Activated CD4-positive, alpha-beta T cell treated with anti-CD3 and anti-CD28 coated beads for 36 hours (primary cell): ENCODE data around the gene REN. TPM values are rescaled to one million over a fixed set of nuclear protein-coding genes. Genes with fewer than 3 reads are reported as not detected.

ENCODE experiments used
- ATAC-seq: fragments of 200-7000 bp; cut with Tn5 transposase; one replicate; pipeline ENCODE4 v1.10.0; 2021; ENCODE audit warnings: mild to moderate bottlenecking, moderate library complexity
- CTCF ChIA-PET: fragments of 350-600 bp; sonication (Branson Sonifier 250); formaldehyde crosslinking; loops from one replicate; lab custom pipeline; 2021; ENCODE audit warnings: antibody characterized with exemption; lab: Charles Lee
- POLR2A ChIA-PET: fragments of 350-600 bp; sonication (Branson Sonifier 250); formaldehyde crosslinking; loops from one replicate; lab custom pipeline; 2021; ENCODE audit warnings: antibody characterized with exemption, inconsistent platforms; lab: Charles Lee
- DNase-seq: peaks from one replicate; pipeline ENCODE4 v3.0.0-alpha.2; 2020
- H3K27ac Mint-ChIP-seq: one replicate; pipeline ENCODE4 v1.8.0; 2021; ENCODE audit warnings: mixed read lengths
- H3K27me3 Mint-ChIP-seq: one replicate; pipeline ENCODE4 v1.8.0; 2021; ENCODE audit warnings: mixed read lengths
- H3K36me3 Mint-ChIP-seq: one replicate; pipeline ENCODE4 v1.8.0; 2021; ENCODE audit warnings: low read depth, mixed read lengths
- H3K4me1 Mint-ChIP-seq: one replicate; pipeline ENCODE4 v1.8.0; 2021; ENCODE audit warnings: mixed read lengths
- H3K4me3 Mint-ChIP-seq: one replicate; pipeline ENCODE4 v1.8.0; 2021; ENCODE audit warnings: mild to moderate bottlenecking, moderate library complexity, mixed read lengths
- H3K9me3 Mint-ChIP-seq: one replicate; pipeline ENCODE4 v1.8.0; 2021; ENCODE audit warnings: low read depth, mixed read lengths
- intact Hi-C, 2 experiments: fragments of 100-400 bp; cut with DNase I in 1 of 2; cut with micrococcal nuclease in 1 of 2; formaldehyde crosslinking; loops; one replicate each; pipeline versions ENCODE4 v1.14.2 to v1.15.1; 2022 to 2024; cut with DNase I, micrococcal nuclease
- total RNA-seq, 2 experiments: library from RNA; stranded (reverse); gene quantifications; one replicate each; pipeline ENCODE4 v1.2.3, GENCODE V29; 2021

Gene REN
- not detected for total RNA-seq

GRCh38 chr1:204166219-204166618 is at the start of gene REN:
Gene REN (minus strand): TSS chr1:204166337. CDS start chr1:204166293, 44 bp downstream.
- Mint-ChIP-seq H3K9me3 (peaks cover 22% of the 10 kb centered on the region), H3K36me3 (peaks cover 3% of the 10 kb centered on the region)
- POLR2A ChIA-PET, result no interaction called here

GRCh38 chr1:204213668-204214662 is 47.8 kb upstream of the REN start, which contains the start of gene GOLT1A:
Gene GOLT1A (minus strand): TSS chr1:204213988. CDS start chr1:204213906, 82 bp downstream.
- DNase-seq (peak; percentile 78), ATAC-seq (peak; percentile 79)
- Mint-ChIP-seq H3K9me3 (no peaks in the 10 kb centered on the region), H3K27me3 (peaks cover 4% of the 10 kb centered on the region), H3K36me3 (no peaks in the 10 kb centered on the region), H3K4me1 (peaks cover 8% of the 10 kb centered on the region), H3K27ac (no peak within 1 kb of the TSS), H3K4me3 (peak within 1 kb of the TSS; percentile 34)
- POLR2A ChIA-PET, result interaction anchor here (0.9 kb wide), 1 partner anchor 146 kb away, joined by 4 read pairs; the partner anchor contains the start of gene PLEKHA6
- CTCF ChIA-PET, result interaction anchor here (0.5 to 4.4 kb wide), 16 partner anchors 7 to 1210 kb away, joined by 3 to 27 read pairs (median 3); partner anchors contain the start of genes MDM4 and PLEKHA6
- intact Hi-C loops, result loop anchor here (1.0 kb wide), 2 partner anchors 149 to 184 kb away; no protein-coding TSS in a partner anchor

More at GRCh38 chr1:204166219-204166618, at the start of gene REN:
- ATAC-seq (no peak), DNase-seq (no peak)
- Mint-ChIP-seq H3K27me3 (peaks cover 3% of the 10 kb centered on the region), H3K27ac (no peak within 1 kb of the TSS), H3K4me3 (no peak within 1 kb of the TSS), H3K4me1 (peaks cover 1% of the 10 kb centered on the region)
- intact Hi-C loops, result no loop called here
- CTCF ChIA-PET, result interaction anchor here (1.3 to 4.7 kb wide), 3 partner anchors 40 to 195 kb away, joined by 4 to 57 read pairs (median 5); partner anchors contain the start of gene PLEKHA6

- ATAC-seq, result no peak
Observed at GRCh38 chr1:204212715-204213114, 46.6 kb upstream of the REN start.

GRCh38 chr1:204211046-204211445 is 44.9 kb upstream of the REN start:
- CTCF ChIA-PET, result interaction anchor here (0.8 to 1.7 kb wide), 7 partner anchors 18 to 250 kb away, joined by 3 to 10 read pairs (median 4); no protein-coding TSS in a partner anchor
- POLR2A ChIA-PET, result no interaction called here
- DNase-seq (no peak), ATAC-seq (no peak)
- H3K4me1 Mint-ChIP-seq, result peaks cover 10% of the 10 kb centered on the region
- no peaks in the 10 kb centered on the region for H3K36me3 Mint-ChIP-seq
- peaks cover 16% of the 10 kb centered on the region for H3K27me3 Mint-ChIP-seq
- H3K9me3 Mint-ChIP-seq, result no peaks in the 10 kb centered on the region
- no peak overlapping the region for H3K4me3 Mint-ChIP-seq
- H3K27ac Mint-ChIP-seq, result no peak overlapping the region
- intact Hi-C loops, result no loop called here

More at GRCh38 chr1:204212715-204213114, 46.6 kb upstream of the REN start:
- intact Hi-C loops, result no loop called here
- no peak for DNase-seq
- Mint-ChIP-seq H3K9me3 (no peaks in the 10 kb centered on the region), H3K4me1 (peaks cover 6% of the 10 kb centered on the region), H3K27ac (no peak overlapping the region), H3K36me3 (no peaks in the 10 kb centered on the region), H3K27me3 (peaks cover 5% of the 10 kb centered on the region), H3K4me3 (no peak overlapping the region)
- ChIA-PET POLR2A (no interaction called here), CTCF (interaction anchor here (0.6 to 2.7 kb wide), 2 partner anchors 87 to 151 kb away, joined by 3 to 27 read pairs; no protein-coding TSS in a partner anchor)

- Mint-ChIP-seq H3K27ac (no peak overlapping the region), H3K4me3 (no peak overlapping the region), H3K4me1 (peaks cover 12% of the 10 kb centered on the region), H3K9me3 (no peaks in the 10 kb centered on the region), H3K36me3 (no peaks in the 10 kb centered on the region), H3K27me3 (peaks cover 26% of the 10 kb centered on the region)
- DNase-seq (peak; percentile 89), ATAC-seq (peak; percentile 98)
- CTCF ChIA-PET, result interaction anchor here (0.5 to 3.5 kb wide), 42 partner anchors 8 to 955 kb away, joined by 3 to 33 read pairs (median 4); partner anchors contain the start of genes GOLT1A, KISS1, PIK3C2B and PLEKHA6
- intact Hi-C loops, result loop anchor here (1.0 to 5.0 kb wide), 6 partner anchors 45 to 346 kb away; partner anchors contain the start of gene SNRPE (in 2 of the 2)
- POLR2A ChIA-PET, result interaction anchor here (1.0 kb wide), 1 partner anchor 116 kb away, joined by 3 read pairs; no protein-coding TSS in a partner anchor
Observed at GRCh38 chr1:204207136-204207616, 41.0 kb upstream of the REN start.

GRCh38 chr1:204206121-204206520 is 40.0 kb upstream of the REN start:
- Mint-ChIP-seq H3K27me3 (peaks cover 26% of the 10 kb centered on the region), H3K4me1 (peaks cover 12% of the 10 kb centered on the region), H3K9me3 (no peaks in the 10 kb centered on the region), H3K36me3 (no peaks in the 10 kb centered on the region), H3K4me3 (no peak overlapping the region), H3K27ac (no peak overlapping the region)
- ChIA-PET POLR2A (no interaction called here), CTCF (interaction anchor here (0.6 to 3.5 kb wide), 28 partner anchors 10 to 297 kb away, joined by 3 to 33 read pairs (median 4); partner anchors contain the start of genes GOLT1A, PIK3C2B and REN)
- ATAC-seq (no peak), DNase-seq (no peak)
- intact Hi-C loops, result loop anchor here (1.0 to 5.0 kb wide), 4 partner anchors 41 to 345 kb away; partner anchors contain the start of gene SNRPE (in 1 of the 2)

- CTCF ChIA-PET, result interaction anchor here (0.6 to 3.5 kb wide), 15 partner anchors 10 to 193 kb away, joined by 3 to 33 read pairs (median 5); partner anchors contain the start of gene GOLT1A
- H3K36me3 Mint-ChIP-seq, result no peaks in the 10 kb centered on the region
- DNase-seq (no peak), ATAC-seq (no peak)
- no peak overlapping the region for H3K4me3 Mint-ChIP-seq
- intact Hi-C loops, result loop anchor here in 1 of 2 experiments (5.0 kb wide), 1 partner anchor 297 kb away; no protein-coding TSS in a partner anchor
- no peaks in the 10 kb centered on the region for H3K9me3 Mint-ChIP-seq
- H3K27ac Mint-ChIP-seq, result no peak overlapping the region
- POLR2A ChIA-PET, result no interaction called here
- peaks cover 26% of the 10 kb centered on the region for H3K27me3 Mint-ChIP-seq
- H3K4me1 Mint-ChIP-seq, result peaks cover 12% of the 10 kb centered on the region
Observed at GRCh38 chr1:204205486-204205885, 39.3 kb upstream of the REN start.

- POLR2A ChIA-PET, result no interaction called here
- H3K4me3 Mint-ChIP-seq, result no peak overlapping the region
- intact Hi-C loops, result loop anchor here in 1 of 2 experiments (5.0 kb wide), 1 partner anchor 297 kb away; no protein-coding TSS in a partner anchor
Observed at GRCh38 chr1:204204944-204205343, 38.8 kb upstream of the REN start.

GRCh38 chr1:204203206-204203767 is 37.1 kb upstream of the REN start:
- no peak for DNase-seq
- POLR2A ChIA-PET, result no interaction called here
- Mint-ChIP-seq H3K27me3 (peaks cover 25% of the 10 kb centered on the region), H3K27ac (no peak overlapping the region), H3K4me3 (no peak overlapping the region), H3K9me3 (no peaks in the 10 kb centered on the region), H3K36me3 (no peaks in the 10 kb centered on the region), H3K4me1 (peaks cover 12% of the 10 kb centered on the region)
- CTCF ChIA-PET, result interaction anchor here (2.9 kb wide), 1 partner anchor 41 kb away, joined by 9 read pairs; no protein-coding TSS in a partner anchor
- intact Hi-C loops, result no loop called here
- no peak for ATAC-seq

More at GRCh38 chr1:204204944-204205343, 38.8 kb upstream of the REN start:
- peaks cover 12% of the 10 kb centered on the region for H3K4me1 Mint-ChIP-seq
- H3K36me3 Mint-ChIP-seq, result no peaks in the 10 kb centered on the region
- peaks cover 25% of the 10 kb centered on the region for H3K27me3 Mint-ChIP-seq
- ATAC-seq, result no peak
- CTCF ChIA-PET, result interaction anchor here (0.6 to 3.5 kb wide), 8 partner anchors 13 to 273 kb away, joined by 3 to 33 read pairs (median 12); no protein-coding TSS in a partner anchor
- no peak overlapping the region for H3K27ac Mint-ChIP-seq
- no peak for DNase-seq
- H3K9me3 Mint-ChIP-seq, result no peaks in the 10 kb centered on the region

- ChIA-PET CTCF (interaction anchor here (1.4 to 2.9 kb wide), 2 partner anchors 12 to 40 kb away, joined by 3 to 9 read pairs; partner anchors contain the start of gene GOLT1A), POLR2A (no interaction called here)
- Mint-ChIP-seq H3K9me3 (no peaks in the 10 kb centered on the region), H3K27ac (no peak overlapping the region), H3K27me3 (peaks cover 22% of the 10 kb centered on the region), H3K4me1 (peaks cover 12% of the 10 kb centered on the region), H3K4me3 (no peak overlapping the region), H3K36me3 (no peaks in the 10 kb centered on the region)
- DNase-seq (no peak), ATAC-seq (no peak)
- intact Hi-C loops, result no loop called here
Observed at GRCh38 chr1:204202481-204202880, 36.3 kb upstream of the REN start.
